ENCODE measurements around the gene SYCP2L.

GRCh38 chr6:10904015-10904414 lies 17.2 kb downstream of the SYCP2L start:
- TF ChIP-seq CTCF (IDR thresholded peaks at IDR 0.05; ENCODE audit: poor library complexity, severe bottlenecking), result no peak
- no peak for TF ChIP-seq RAD21 (conservative IDR thresholded peaks at IDR 0.05)
